Dendritic cell treated with granulocyte-macrophage colony-stimulating factor and Interleukin-4, amounts not matched to agents 40 ng/mL and 50 ng/mL, for 4 days (primary cell): ENCODE data around the gene COL4A4.

Experiments used
- H3K27ac Mint-ChIP-seq: one replicate; pipeline ENCODE4 v1.8.0; 2022; ENCODE audit warnings: mild to moderate bottlenecking, mixed read lengths
- H3K27me3 Mint-ChIP-seq: one replicate; pipeline ENCODE4 v1.8.0; 2022; ENCODE audit warnings: mild to moderate bottlenecking, mixed read lengths
- H3K36me3 Mint-ChIP-seq: one replicate; pipeline ENCODE4 v1.8.0; 2022; ENCODE audit warnings: low read depth, mixed read lengths
- H3K4me1 Mint-ChIP-seq: one replicate; pipeline ENCODE4 v1.8.0; 2022; ENCODE audit warnings: low read depth, mixed read lengths
- H3K4me3 Mint-ChIP-seq: one replicate; pipeline ENCODE4 v1.8.0; 2022; ENCODE audit warnings: mild to moderate bottlenecking, moderate library complexity, mixed read lengths
- H3K9me3 Mint-ChIP-seq: one replicate; pipeline ENCODE4 v1.8.0; 2022; ENCODE audit warnings: mixed read lengths
- intact Hi-C: fragments of 100-400 bp; cut with micrococcal nuclease; formaldehyde crosslinking; loops from one replicate; pipeline ENCODE4 v1.15.0; 2022

COL4A4 gene

DNA sequence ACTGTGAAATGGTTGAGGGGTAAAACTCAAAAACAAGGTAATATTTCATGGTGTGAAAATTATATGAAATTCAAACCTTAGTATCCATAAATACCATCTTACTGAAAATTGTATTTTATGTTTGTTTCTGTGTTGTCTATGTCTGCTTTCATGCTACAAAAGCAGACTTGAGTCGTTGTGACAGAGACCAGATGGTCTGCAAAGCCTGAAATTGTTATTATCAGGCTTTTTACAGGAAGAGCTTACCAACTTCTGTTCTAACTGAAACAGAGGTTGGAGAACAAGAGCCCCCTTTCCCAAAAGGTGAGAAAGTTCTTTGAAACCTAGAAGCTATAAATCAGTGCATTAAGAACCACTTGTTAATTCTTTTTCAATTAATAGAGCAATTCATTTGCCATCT is 110.0 kb downstream of the COL4A4 start:
- Mint-ChIP-seq H3K27me3 (no peaks in the 10 kb centered on the region), H3K36me3 (no peaks in the 10 kb centered on the region), H3K27ac (no peak overlapping the region), H3K4me3 (no peak overlapping the region), H3K9me3 (no peaks in the 10 kb centered on the region), H3K4me1 (no peaks in the 10 kb centered on the region)
- intact Hi-C loops, result no loop called here

DNA sequence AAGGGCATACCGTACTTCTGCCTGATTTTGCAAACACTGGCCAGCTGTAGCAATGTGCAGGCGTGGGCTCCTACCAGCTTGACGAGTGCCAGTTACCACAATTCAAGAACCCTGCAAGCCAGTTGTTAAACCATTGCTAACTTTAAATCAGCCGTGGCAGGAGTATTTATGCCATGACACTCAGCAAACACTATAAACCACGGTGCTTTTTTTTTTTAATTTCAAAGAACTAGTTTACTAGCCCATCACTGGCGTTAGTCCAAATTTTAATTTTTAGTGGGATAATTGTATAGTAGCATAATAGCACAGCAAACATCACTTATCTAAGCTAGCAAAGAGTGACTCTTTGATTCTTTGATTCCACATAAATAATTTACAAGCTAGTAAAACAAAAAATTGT is 111.1 kb downstream of the COL4A4 start:
- H3K27me3 Mint-ChIP-seq, result no peaks in the 10 kb centered on the region
- no peaks in the 10 kb centered on the region for H3K36me3 Mint-ChIP-seq
- H3K4me1 Mint-ChIP-seq, result no peaks in the 10 kb centered on the region
- H3K4me3 Mint-ChIP-seq, result no peak overlapping the region
- H3K9me3 Mint-ChIP-seq, result no peaks in the 10 kb centered on the region
- intact Hi-C loops, result no loop called here
- no peak overlapping the region for H3K27ac Mint-ChIP-seq

DNA sequence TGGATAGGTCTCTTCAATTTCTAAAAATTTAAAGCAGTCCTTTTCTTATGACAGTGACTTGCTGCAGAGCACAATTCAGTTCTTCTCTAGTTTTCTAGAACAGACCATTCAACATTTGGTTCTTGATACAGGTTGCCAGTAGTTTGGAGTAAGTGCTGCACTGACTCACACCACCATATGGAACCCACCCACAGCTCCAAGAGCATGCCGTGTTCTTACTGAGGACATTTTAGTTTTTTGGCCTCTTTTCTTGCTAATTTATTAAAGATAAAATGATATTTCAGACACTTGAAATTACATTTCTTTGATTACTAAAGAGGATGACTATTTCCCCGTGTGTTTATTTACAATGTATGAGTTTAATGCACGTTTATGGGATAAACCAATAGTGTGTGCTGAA is 120.0 kb downstream of the COL4A4 start:
- no peaks in the 10 kb centered on the region for H3K4me1 Mint-ChIP-seq

DNA sequence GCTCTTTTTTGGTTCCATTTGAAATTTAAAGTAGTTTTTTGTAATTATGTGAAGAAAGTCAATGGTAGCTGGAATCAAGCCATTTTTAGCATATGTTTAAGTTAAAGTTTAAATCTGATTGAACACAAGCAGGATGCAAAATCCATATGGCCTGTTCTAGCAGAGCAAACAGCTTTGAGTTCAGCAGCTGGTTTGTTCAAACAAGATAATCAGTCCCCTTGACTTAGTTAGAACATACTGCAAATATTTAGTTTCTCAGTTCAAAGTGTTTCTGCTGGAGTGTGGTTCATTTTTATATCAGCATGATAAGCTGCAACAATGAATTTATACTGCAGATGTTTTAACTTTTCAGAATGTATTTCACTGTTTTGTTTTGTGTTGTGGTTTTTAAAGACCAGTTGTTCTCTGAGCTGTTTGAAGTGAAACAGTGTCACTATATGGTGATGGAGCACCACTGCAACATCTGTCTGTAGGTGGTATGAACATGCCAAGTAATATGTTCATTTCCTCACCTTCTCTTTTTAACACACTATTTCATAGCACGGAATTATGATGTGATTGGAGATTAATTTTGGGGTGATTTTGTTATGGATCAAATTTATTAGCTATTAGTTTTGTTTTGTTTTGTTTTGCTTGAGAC is 125.3 kb downstream of the COL4A4 start:
- Mint-ChIP-seq H3K27me3 (peaks cover 16% of the 10 kb centered on the region), H3K9me3 (no peaks in the 10 kb centered on the region), H3K27ac (no peak overlapping the region), H3K36me3 (no peaks in the 10 kb centered on the region), H3K4me3 (no peak overlapping the region), H3K4me1 (no peaks in the 10 kb centered on the region)
- intact Hi-C loops, result loop anchor here (10.0 kb wide), 1 partner anchor 614 kb away; no protein-coding TSS in a partner anchor

More for the DNA sequence above, 120.0 kb downstream of the COL4A4 start:
- H3K4me3 Mint-ChIP-seq, result no peak overlapping the region
- no peak overlapping the region for H3K27ac Mint-ChIP-seq
- peaks cover 1% of the 10 kb centered on the region for H3K27me3 Mint-ChIP-seq
- H3K9me3 Mint-ChIP-seq, result no peaks in the 10 kb centered on the region
- intact Hi-C loops, result no loop called here
- H3K36me3 Mint-ChIP-seq, result no peaks in the 10 kb centered on the region

DNA sequence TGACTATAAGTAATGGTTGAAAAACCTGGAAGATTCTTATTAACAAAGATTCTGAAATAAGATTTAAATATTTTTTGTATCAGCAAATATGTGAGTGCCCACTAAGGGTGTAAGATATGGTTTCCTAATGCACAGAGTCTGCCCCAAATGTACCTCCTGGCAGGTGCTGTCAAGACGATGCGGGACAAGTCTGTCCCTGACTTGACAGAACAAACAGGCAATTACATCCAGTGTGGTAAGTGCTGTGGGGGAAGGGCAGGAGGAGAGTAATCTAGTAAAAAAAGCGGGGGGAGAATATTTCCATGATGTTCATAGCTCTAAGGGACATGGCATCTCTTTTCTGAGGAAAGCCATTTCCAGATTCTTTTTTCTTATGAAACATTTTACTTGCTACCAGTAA is 127.5 kb downstream of the COL4A4 start:
- H3K4me3 Mint-ChIP-seq, result no peak overlapping the region
- no peaks in the 10 kb centered on the region for H3K36me3 Mint-ChIP-seq
- H3K9me3 Mint-ChIP-seq, result no peaks in the 10 kb centered on the region
- peaks cover 16% of the 10 kb centered on the region for H3K27me3 Mint-ChIP-seq
- H3K4me1 Mint-ChIP-seq, result peaks cover 4% of the 10 kb centered on the region
- no peak overlapping the region for H3K27ac Mint-ChIP-seq
- intact Hi-C loops, result loop anchor here (10.0 kb wide), 1 partner anchor 612 kb away; no protein-coding TSS in a partner anchor

DNA sequence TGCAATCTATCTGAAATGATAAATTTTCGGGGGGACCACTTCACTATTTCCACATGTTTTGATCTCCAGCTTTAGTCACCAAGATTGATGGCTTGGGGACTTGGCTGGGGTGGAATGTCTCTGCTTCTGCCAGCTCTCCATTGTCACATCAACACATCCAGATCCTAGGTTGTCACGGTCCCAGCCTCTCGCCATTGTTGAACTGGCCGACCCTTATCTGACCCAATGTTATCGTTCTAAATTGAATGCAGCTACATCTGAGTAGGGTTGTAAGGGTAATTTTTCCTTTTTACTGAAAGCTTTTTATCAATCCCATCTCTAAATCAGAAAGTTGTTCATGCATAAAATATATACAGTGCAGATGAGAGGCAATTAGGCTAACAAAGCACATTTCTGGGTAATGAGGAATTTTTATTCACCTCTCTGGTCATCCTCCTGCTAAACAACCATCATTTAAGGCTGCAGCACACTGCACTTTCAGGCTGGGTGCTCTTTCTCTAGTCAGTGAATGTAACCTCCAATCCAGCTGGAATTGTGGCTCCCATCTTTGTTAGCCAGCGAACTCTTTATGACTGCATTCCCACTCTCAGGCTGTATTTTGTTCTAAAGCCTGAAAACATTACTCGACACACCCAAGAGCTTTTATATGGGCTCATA is 128.2 kb downstream of the COL4A4 start:
- H3K27me3 Mint-ChIP-seq, result peaks cover 16% of the 10 kb centered on the region
- no peaks in the 10 kb centered on the region for H3K36me3 Mint-ChIP-seq
- intact Hi-C loops, result loop anchor here (10.0 kb wide), 1 partner anchor 611 kb away; no protein-coding TSS in a partner anchor
- no peak overlapping the region for H3K27ac Mint-ChIP-seq
- peaks cover 7% of the 10 kb centered on the region for H3K4me1 Mint-ChIP-seq
- no peak overlapping the region for H3K4me3 Mint-ChIP-seq
- peaks cover 3% of the 10 kb centered on the region for H3K9me3 Mint-ChIP-seq

DNA sequence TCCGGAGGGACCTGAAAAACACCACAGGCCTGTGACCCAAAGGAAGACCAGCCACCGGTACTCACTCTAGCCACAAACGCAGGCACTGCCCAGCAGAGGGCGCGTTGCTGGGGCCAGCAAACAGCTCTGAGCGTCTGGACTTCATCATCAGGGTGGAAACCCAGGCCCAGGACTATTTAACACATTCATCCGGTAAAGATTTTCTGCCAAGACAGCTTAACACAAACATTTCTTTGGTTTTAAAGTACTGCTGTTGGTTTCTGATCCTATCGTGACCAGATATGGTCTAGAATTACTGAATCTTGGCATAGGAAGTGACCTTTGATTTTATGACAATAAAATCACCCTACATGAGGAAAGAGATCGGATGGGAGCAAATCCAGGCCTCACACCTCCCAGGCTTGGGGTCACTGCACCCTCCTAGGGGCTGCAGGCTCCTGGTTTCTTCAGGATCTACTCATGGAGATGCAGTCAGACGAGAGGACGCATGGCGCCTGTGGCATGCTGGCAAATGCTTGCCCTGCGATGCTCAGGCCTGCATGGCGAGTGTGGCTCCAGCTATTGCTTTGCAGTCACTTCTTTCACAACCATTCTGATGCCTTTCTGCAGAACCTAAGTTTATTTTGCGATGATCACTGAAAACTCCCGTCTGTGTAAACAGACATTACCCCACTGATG is 130.4 kb downstream of the COL4A4 start:
- no peak overlapping the region for H3K27ac Mint-ChIP-seq
- intact Hi-C loops, result loop anchor here (10.0 kb wide), 1 partner anchor 609 kb away; no protein-coding TSS in a partner anchor
- no peaks in the 10 kb centered on the region for H3K36me3 Mint-ChIP-seq
- H3K4me1 Mint-ChIP-seq, result peaks cover 27% of the 10 kb centered on the region
- H3K27me3 Mint-ChIP-seq, result peaks cover 15% of the 10 kb centered on the region
- no peak overlapping the region for H3K4me3 Mint-ChIP-seq
- peaks cover 8% of the 10 kb centered on the region for H3K9me3 Mint-ChIP-seq

DNA sequence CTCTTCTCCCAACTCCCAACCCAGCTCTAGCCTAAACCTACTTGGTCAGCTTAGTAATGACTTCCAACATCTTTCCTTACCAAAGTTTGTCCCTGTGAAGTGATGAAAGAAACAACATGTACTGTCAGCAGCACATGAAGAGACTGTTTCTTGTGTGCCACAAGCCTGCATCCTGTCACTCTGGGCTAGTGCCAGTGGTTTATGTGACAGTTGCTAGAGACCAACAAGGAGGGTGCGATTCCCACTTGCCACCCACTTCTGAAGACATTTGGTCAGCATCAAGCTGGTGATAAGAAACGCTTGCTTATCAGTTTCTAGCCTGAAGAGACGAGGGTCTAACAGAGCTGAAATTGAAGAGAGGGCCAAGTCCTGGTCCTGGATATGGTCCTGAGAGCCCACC is 132.6 kb downstream of the COL4A4 start:
- Mint-ChIP-seq H3K27me3 (peaks cover 5% of the 10 kb centered on the region), H3K9me3 (peaks cover 8% of the 10 kb centered on the region), H3K4me3 (no peak overlapping the region), H3K36me3 (no peaks in the 10 kb centered on the region), H3K4me1 (peaks cover 37% of the 10 kb centered on the region), H3K27ac (peak overlapping the region; percentile 68)
- intact Hi-C loops, result loop anchor here (10.0 kb wide), 1 partner anchor 607 kb away; no protein-coding TSS in a partner anchor

DNA sequence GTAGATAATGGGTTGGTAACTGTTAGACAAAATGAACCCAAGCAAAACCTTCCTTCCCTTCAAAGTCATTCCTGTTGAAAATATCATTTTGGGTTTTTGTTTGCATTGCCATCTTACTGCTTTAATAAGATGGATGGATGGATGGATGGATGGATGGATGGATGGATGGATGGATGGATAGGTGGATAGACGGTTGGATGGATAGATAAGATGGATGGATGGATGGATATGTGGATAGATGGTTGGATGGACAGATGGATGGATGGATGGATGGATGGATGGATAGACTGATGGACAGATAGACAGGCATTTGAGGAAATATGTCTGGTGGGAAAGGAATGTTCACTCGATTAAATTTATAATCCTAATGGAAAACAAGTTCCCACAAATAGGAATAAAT is 133.2 kb downstream of the COL4A4 start:
- Mint-ChIP-seq H3K36me3 (no peaks in the 10 kb centered on the region), H3K4me1 (peaks cover 37% of the 10 kb centered on the region), H3K27ac (peak overlapping the region; percentile 75), H3K9me3 (peaks cover 8% of the 10 kb centered on the region), H3K27me3 (peaks cover 4% of the 10 kb centered on the region), H3K4me3 (no peak overlapping the region)
- intact Hi-C loops, result loop anchor here (10.0 kb wide), 1 partner anchor 606 kb away; no protein-coding TSS in a partner anchor

DNA sequence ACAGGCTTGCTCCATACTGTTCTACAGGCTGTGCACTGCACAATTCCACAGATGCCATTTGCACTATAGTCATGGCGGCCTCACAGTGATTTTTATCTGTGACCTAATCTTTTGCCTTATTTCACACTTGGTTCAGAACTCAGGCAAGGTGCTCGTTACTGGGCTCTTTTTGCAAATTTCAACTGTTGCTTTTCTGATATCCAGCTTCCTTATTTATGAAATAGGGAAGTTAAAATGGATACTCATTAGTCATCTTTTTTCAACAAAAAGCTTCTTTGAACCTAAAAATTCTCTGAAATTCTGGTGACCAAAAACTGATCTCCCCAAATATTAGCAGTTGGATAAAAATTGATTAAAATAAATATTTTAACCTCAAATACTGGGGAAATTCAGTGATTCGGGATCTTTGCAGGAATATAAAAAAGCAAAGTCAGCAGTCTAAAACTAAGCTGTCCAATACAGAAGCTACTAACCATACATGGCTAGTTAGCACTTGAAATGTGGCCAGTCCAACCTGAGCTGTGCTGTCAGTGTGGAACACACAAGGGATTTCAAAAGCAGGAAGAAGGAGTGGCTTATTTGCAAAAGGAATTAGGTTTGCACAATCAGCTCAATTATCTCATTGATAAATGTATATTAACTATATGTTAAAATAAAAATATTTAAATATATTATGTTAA is 134.4 kb downstream of the COL4A4 start:
- intact Hi-C loops, result loop anchor here (10.0 kb wide), 1 partner anchor 605 kb away; no protein-coding TSS in a partner anchor
- peaks cover 42% of the 10 kb centered on the region for H3K4me1 Mint-ChIP-seq
- H3K27ac Mint-ChIP-seq, result peak overlapping the region; percentile 75
- H3K9me3 Mint-ChIP-seq, result peaks cover 8% of the 10 kb centered on the region
- H3K27me3 Mint-ChIP-seq, result no peaks in the 10 kb centered on the region
- no peak overlapping the region for H3K4me3 Mint-ChIP-seq
- H3K36me3 Mint-ChIP-seq, result no peaks in the 10 kb centered on the region

DNA sequence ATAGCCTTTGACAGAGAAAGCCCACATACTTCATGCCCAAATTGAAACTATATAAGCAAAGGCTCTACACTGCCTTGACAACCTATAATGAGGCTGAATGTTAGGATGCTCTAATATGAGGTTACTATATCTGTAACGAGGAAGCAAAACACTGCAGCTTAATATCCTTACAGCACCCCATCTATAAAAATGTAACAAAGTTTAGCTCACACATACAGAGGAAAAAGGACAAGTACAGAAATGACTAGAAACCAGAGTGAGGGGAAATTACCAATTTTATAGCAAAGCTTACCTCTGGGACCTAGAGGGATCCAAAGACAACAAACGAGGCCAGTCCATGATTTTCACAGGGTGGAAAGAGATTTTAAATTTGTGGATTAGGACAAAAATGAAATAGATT is 138.5 kb downstream of the COL4A4 start:
- H3K9me3 Mint-ChIP-seq, result peaks cover 2% of the 10 kb centered on the region
- no peaks in the 10 kb centered on the region for H3K36me3 Mint-ChIP-seq
- peak overlapping the region; percentile 43 for H3K27ac Mint-ChIP-seq
- no peak overlapping the region for H3K4me3 Mint-ChIP-seq
- no peaks in the 10 kb centered on the region for H3K27me3 Mint-ChIP-seq
- intact Hi-C loops, result no loop called here
- peaks cover 40% of the 10 kb centered on the region for H3K4me1 Mint-ChIP-seq

DNA sequence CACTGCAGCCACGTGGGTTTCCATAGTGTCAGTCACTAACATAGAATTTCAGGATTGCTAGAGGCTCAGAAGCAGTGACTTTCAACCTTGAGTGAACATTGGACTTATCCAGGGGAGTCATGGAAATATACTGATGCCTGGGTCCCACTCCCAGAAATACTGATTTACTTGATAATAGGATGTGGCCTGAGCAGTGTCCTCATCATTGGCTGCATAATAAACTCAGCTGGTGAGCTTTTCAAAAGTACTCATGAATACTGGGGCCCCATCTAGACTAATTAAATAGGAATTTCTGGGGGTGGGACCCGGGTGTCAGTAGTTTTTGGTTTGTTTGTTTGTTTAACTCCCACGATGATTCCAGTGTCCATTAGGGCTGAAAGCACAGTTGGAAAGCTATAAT is 141.4 kb downstream of the COL4A4 start:
- Mint-ChIP-seq H3K4me3 (no peak overlapping the region), H3K27ac (no peak overlapping the region), H3K9me3 (no peaks in the 10 kb centered on the region), H3K27me3 (peaks cover 3% of the 10 kb centered on the region), H3K4me1 (peaks cover 26% of the 10 kb centered on the region), H3K36me3 (no peaks in the 10 kb centered on the region)
- intact Hi-C loops, result no loop called here

DNA sequence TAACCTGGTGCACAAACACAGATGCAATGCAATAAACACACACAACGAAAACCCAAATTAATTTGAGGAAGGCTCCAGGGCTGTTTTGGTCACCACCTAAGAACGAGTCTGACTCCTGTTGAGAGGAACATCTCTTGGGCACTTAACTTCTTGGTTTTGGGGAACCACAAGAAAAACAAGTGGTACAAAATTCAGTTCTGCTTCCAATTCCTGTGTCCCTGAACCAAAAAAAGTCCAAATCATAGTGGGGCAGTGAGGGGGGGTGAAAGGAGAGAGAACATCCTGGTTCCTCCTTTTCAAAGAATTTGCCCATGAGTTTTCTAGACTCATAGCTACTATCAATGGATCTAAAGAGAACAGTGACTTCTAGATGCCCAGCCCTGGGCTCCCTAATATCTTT is 143.6 kb downstream of the COL4A4 start:
- intact Hi-C loops, result no loop called here
- peaks cover 5% of the 10 kb centered on the region for H3K27me3 Mint-ChIP-seq
- peaks cover 21% of the 10 kb centered on the region for H3K4me1 Mint-ChIP-seq
- H3K9me3 Mint-ChIP-seq, result no peaks in the 10 kb centered on the region
- no peak overlapping the region for H3K4me3 Mint-ChIP-seq
- H3K27ac Mint-ChIP-seq, result peak overlapping the region; percentile 66
- no peaks in the 10 kb centered on the region for H3K36me3 Mint-ChIP-seq

DNA sequence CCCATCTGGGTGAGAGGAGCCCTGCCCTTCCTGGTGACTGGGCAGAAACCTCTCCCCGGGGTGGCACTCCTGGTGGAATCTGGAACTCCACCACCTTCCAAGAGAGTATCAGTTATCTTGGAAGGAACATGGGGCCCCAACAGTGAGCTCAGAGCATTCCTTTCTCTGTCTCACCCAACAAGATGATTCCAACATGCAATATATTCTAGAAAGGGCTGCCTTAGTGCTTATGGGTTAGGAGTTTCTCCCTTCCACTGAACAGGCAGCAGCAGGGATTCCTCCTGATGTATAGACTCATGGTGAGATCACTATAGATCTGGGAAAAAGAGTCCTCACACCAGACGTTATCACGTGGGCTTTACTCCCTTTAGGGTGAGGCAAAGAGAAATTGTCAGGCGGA is 147.1 kb downstream of the COL4A4 start:
- no peak overlapping the region for H3K27ac Mint-ChIP-seq
- H3K4me1 Mint-ChIP-seq, result peaks cover 21% of the 10 kb centered on the region
- intact Hi-C loops, result no loop called here
- H3K9me3 Mint-ChIP-seq, result no peaks in the 10 kb centered on the region
- peaks cover 9% of the 10 kb centered on the region for H3K27me3 Mint-ChIP-seq
- no peaks in the 10 kb centered on the region for H3K36me3 Mint-ChIP-seq
- H3K4me3 Mint-ChIP-seq, result no peak overlapping the region
